Measurements from ENCODE around the gene PKD1L1.

PKD1L1 gene

GRCh38 chr7:47956220-47956619, 8.0 kb upstream of the PKD1L1 start:
- H3K9me3 ChIP-seq (ENCODE audit: insufficient read depth, low read depth, low read length), result 0 out of 2 replicates have a peak, but pooled peaks cover 3% of the 10 kb centered on the region
- no peak overlapping the region for H3K9ac ChIP-seq (ENCODE audit: low read depth, low read length)
- H3K27ac ChIP-seq (ENCODE audit: low read length), result no peak overlapping the region
- H3K4me3 ChIP-seq (ENCODE audit: low read length), result no peak overlapping the region
- H3K4me1 ChIP-seq (ENCODE audit: insufficient read depth, low read length), result peaks cover 8% of the 10 kb centered on the region; the same call in 1 of the 2 replicates
- H3K27me3 ChIP-seq (ENCODE audit: insufficient read depth, low read length), result no peaks in the 10 kb centered on the region
- H3K36me3 ChIP-seq (ENCODE audit: insufficient read depth, low read depth, low read length), result peaks cover 38% of the 10 kb centered on the region

GRCh38 chr7:47954231-47954911, 6.1 kb upstream of the PKD1L1 start:
- H3K27ac ChIP-seq (ENCODE audit: low read length), result no peak overlapping the region

GRCh38 chr7:47953822-47954221, 5.6 kb upstream of the PKD1L1 start:
- Histone ChIP-seq H3K36me3 (ENCODE audit: insufficient read depth, low read depth, low read length) (peaks cover 30% of the 10 kb centered on the region), H3K4me1 (ENCODE audit: insufficient read depth, low read length) (peaks cover 13% of the 10 kb centered on the region; the same call in 1 of the 2 replicates), H3K4me3 (ENCODE audit: low read length) (no peak overlapping the region), H3K9me3 (ENCODE audit: insufficient read depth, low read depth, low read length) (no peaks in the 10 kb centered on the region), H3K27me3 (ENCODE audit: insufficient read depth, low read length) (no peaks in the 10 kb centered on the region), H3K27ac (ENCODE audit: low read length) (no peak overlapping the region), H3K9ac (ENCODE audit: low read depth, low read length) (no peak overlapping the region)

More at GRCh38 chr7:47954231-47954911, 6.1 kb upstream of the PKD1L1 start:
- Histone ChIP-seq H3K4me3 (ENCODE audit: low read length) (no peak overlapping the region), H3K36me3 (ENCODE audit: insufficient read depth, low read depth, low read length) (peaks cover 30% of the 10 kb centered on the region), H3K4me1 (ENCODE audit: insufficient read depth, low read length) (peaks cover 13% of the 10 kb centered on the region; the same call in 1 of the 2 replicates), H3K9ac (ENCODE audit: low read depth, low read length) (no peak overlapping the region), H3K27me3 (ENCODE audit: insufficient read depth, low read length) (no peaks in the 10 kb centered on the region), H3K9me3 (ENCODE audit: insufficient read depth, low read depth, low read length) (no peaks in the 10 kb centered on the region)

GRCh38 chr7:47952224-47952623, 4.0 kb upstream of the PKD1L1 start:
- H3K27ac ChIP-seq (ENCODE audit: low read length), result no peak overlapping the region
- H3K4me1 ChIP-seq (ENCODE audit: insufficient read depth, low read length), result peaks cover 13% of the 10 kb centered on the region; the same call in 1 of the 2 replicates
- H3K4me3 ChIP-seq (ENCODE audit: low read length), result no peak overlapping the region
- H3K9ac ChIP-seq (ENCODE audit: low read depth, low read length), result no peak overlapping the region; the same call in 1 of the 2 replicates
- H3K27me3 ChIP-seq (ENCODE audit: insufficient read depth, low read length), result no peaks in the 10 kb centered on the region
- peaks cover 20% of the 10 kb centered on the region for H3K36me3 ChIP-seq (ENCODE audit: insufficient read depth, low read depth, low read length)
- H3K9me3 ChIP-seq (ENCODE audit: insufficient read depth, low read depth, low read length), result no peaks in the 10 kb centered on the region

- H3K27me3 ChIP-seq (ENCODE audit: insufficient read depth, low read length), result no peaks in the 10 kb centered on the region
- peak overlapping the region; percentile 14; the same call in 1 of the 2 replicates for H3K9ac ChIP-seq (ENCODE audit: low read depth, low read length)
- H3K9me3 ChIP-seq (ENCODE audit: insufficient read depth, low read depth, low read length), result no peaks in the 10 kb centered on the region
- no peak overlapping the region; the same call in 1 of the 2 replicates for H3K4me3 ChIP-seq (ENCODE audit: low read length)
- no peak overlapping the region for H3K27ac ChIP-seq (ENCODE audit: low read length)
- H3K4me1 ChIP-seq (ENCODE audit: insufficient read depth, low read length), result peaks cover 13% of the 10 kb centered on the region; the same call in 1 of the 2 replicates
- H3K36me3 ChIP-seq (ENCODE audit: insufficient read depth, low read depth, low read length), result peaks cover 14% of the 10 kb centered on the region
Observed at GRCh38 chr7:47951374-47951773, 3.1 kb upstream of the PKD1L1 start.

GRCh38 chr7:47950714-47951113, 2.4 kb upstream of the PKD1L1 start:
- Histone ChIP-seq H3K9me3 (ENCODE audit: insufficient read depth, low read depth, low read length) (no peaks in the 10 kb centered on the region), H3K36me3 (ENCODE audit: insufficient read depth, low read depth, low read length) (peaks cover 12% of the 10 kb centered on the region), H3K9ac (ENCODE audit: low read depth, low read length) (peak overlapping the region; percentile 14; the same call in 1 of the 2 replicates), H3K4me1 (ENCODE audit: insufficient read depth, low read length) (peaks cover 13% of the 10 kb centered on the region; the same call in 1 of the 2 replicates), H3K27ac (ENCODE audit: low read length) (no peak overlapping the region), H3K27me3 (ENCODE audit: insufficient read depth, low read length) (no peaks in the 10 kb centered on the region), H3K4me3 (ENCODE audit: low read length) (no peak overlapping the region)

GRCh38 chr7:47949703-47950102, 1.4 kb upstream of the PKD1L1 start:
- no peak overlapping the region for H3K9ac ChIP-seq (ENCODE audit: low read depth, low read length)
- no peak overlapping the region for H3K27ac ChIP-seq (ENCODE audit: low read length)
- no peaks in the 10 kb centered on the region for H3K9me3 ChIP-seq (ENCODE audit: insufficient read depth, low read depth, low read length)
- H3K27me3 ChIP-seq (ENCODE audit: insufficient read depth, low read length), result no peaks in the 10 kb centered on the region
- peaks cover 13% of the 10 kb centered on the region; the same call in 1 of the 2 replicates for H3K4me1 ChIP-seq (ENCODE audit: insufficient read depth, low read length)
- H3K4me3 ChIP-seq (ENCODE audit: low read length), result no peak overlapping the region
- peaks cover 4% of the 10 kb centered on the region for H3K36me3 ChIP-seq (ENCODE audit: insufficient read depth, low read depth, low read length)

- Histone ChIP-seq H3K9ac (ENCODE audit: low read depth, low read length) (no peak overlapping the region), H3K27me3 (ENCODE audit: insufficient read depth, low read length) (no peaks in the 10 kb centered on the region), H3K36me3 (ENCODE audit: insufficient read depth, low read depth, low read length) (no peaks in the 10 kb centered on the region), H3K27ac (ENCODE audit: low read length) (no peak overlapping the region), H3K9me3 (ENCODE audit: insufficient read depth, low read depth, low read length) (no peaks in the 10 kb centered on the region), H3K4me3 (ENCODE audit: low read length) (no peak overlapping the region), H3K4me1 (ENCODE audit: insufficient read depth, low read length) (peaks cover 13% of the 10 kb centered on the region; the same call in 1 of the 2 replicates)
Observed at GRCh38 chr7:47947355-47947749, 914 bp downstream of the PKD1L1 start.

GRCh38 chr7:47946581-47947354, 1.5 kb downstream of the PKD1L1 start:
- peaks cover 13% of the 10 kb centered on the region; the same call in 1 of the 2 replicates for H3K4me1 ChIP-seq (ENCODE audit: insufficient read depth, low read length)
- H3K27me3 ChIP-seq (ENCODE audit: insufficient read depth, low read length), result no peaks in the 10 kb centered on the region
- H3K9ac ChIP-seq (ENCODE audit: low read depth, low read length), result no peak overlapping the region
- no peaks in the 10 kb centered on the region for H3K36me3 ChIP-seq (ENCODE audit: insufficient read depth, low read depth, low read length)
- no peak overlapping the region for H3K4me3 ChIP-seq (ENCODE audit: low read length)
- no peaks in the 10 kb centered on the region for H3K9me3 ChIP-seq (ENCODE audit: insufficient read depth, low read depth, low read length)
- H3K27ac ChIP-seq (ENCODE audit: low read length), result no peak overlapping the region

- Histone ChIP-seq H3K4me3 (ENCODE audit: low read length) (no peak overlapping the region), H3K9me3 (ENCODE audit: insufficient read depth, low read depth, low read length) (no peaks in the 10 kb centered on the region), H3K27ac (ENCODE audit: low read length) (no peak overlapping the region), H3K36me3 (ENCODE audit: insufficient read depth, low read depth, low read length) (no peaks in the 10 kb centered on the region), H3K9ac (ENCODE audit: low read depth, low read length) (no peak overlapping the region), H3K27me3 (ENCODE audit: insufficient read depth, low read length) (no peaks in the 10 kb centered on the region), H3K4me1 (ENCODE audit: insufficient read depth, low read length) (peaks cover 10% of the 10 kb centered on the region; the same call in 1 of the 2 replicates)
Observed at GRCh38 chr7:47945261-47946015, 2.8 kb downstream of the PKD1L1 start.

GRCh38 chr7:47944536-47945260, 3.6 kb downstream of the PKD1L1 start:
- H3K9ac ChIP-seq (ENCODE audit: low read depth, low read length), result no peak overlapping the region
- no peaks in the 10 kb centered on the region for H3K9me3 ChIP-seq (ENCODE audit: insufficient read depth, low read depth, low read length)
- no peaks in the 10 kb centered on the region for H3K27me3 ChIP-seq (ENCODE audit: insufficient read depth, low read length)
- no peak overlapping the region for H3K4me3 ChIP-seq (ENCODE audit: low read length)
- H3K4me1 ChIP-seq (ENCODE audit: insufficient read depth, low read length), result peaks cover 10% of the 10 kb centered on the region; the same call in 1 of the 2 replicates
- H3K36me3 ChIP-seq (ENCODE audit: insufficient read depth, low read depth, low read length), result no peaks in the 10 kb centered on the region
- H3K27ac ChIP-seq (ENCODE audit: low read length), result no peak overlapping the region

Measured in iPS-20b (cell line).